ENCODE measurements around the gene SAMD1. TPM values are rescaled to one million over a fixed set of nuclear protein-coding genes. Genes with fewer than 3 reads are reported as not detected.

SAMD1 gene
- total and polyA plus RNA-seq, 2 of the 13 experiments (the other 11 are each of a cell fraction or from before 2014, with no cell fraction given), result 17.5 to 45.0 TPM

DNA sequence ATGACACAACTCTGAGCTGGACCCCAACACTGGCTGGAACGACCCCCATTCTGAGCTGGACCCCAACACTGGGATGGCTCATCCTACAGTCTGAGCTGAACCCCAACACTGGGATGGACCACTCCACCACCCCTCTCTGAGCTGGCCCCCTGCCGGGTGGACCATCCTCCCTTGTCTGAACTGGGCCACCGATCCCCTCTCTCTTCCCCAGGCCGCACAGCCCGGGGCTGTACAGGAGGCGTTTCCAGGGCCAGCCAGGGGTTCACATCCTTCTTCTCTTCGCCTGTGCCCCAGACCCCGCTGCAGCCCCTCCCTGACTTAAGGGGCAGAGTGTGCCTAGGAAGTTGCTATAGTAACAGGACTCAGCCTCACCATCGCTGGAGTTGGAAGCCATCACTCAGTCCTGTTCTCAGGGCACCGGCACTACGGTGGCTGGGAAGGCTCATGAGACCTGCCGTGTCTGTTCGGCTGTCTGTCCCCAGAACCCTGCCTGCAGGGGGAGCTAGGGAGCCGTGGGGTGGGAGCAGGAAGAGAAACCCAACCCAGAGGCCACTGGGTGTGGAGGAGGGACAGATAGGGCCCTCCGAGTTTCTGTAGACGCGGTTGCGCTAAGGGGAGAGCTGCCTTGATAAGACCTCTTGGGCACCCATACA is 23.3 kb upstream of the SAMD1 start (continued):
- TF ChIP-seq ZNF512B (CRISPR knock-in tag; IDR thresholded peaks at IDR 0.05; ENCODE audit: borderline replicate concordance) (no peak), PATZ1 (CRISPR knock-in tag; IDR thresholded peaks at IDR 0.05) (no peak), CENPBD1 (CRISPR knock-in tag; IDR thresholded peaks at IDR 0.05; ENCODE audit: borderline replicate concordance, low read depth) (no peak), HDAC1 (CRISPR knock-in tag; IDR thresholded peaks at IDR 0.05) (0 out of 2 replicates have a peak, but pooled peaks have one; percentile 21), XRCC5 (optimal IDR thresholded peaks at IDR 0.05; ENCODE audit: low read length) (peak; percentile 6), SNAPC2 (CRISPR knock-in tag; IDR thresholded peaks at IDR 0.05) (no peak), ZNF790 (CRISPR knock-in tag; IDR thresholded peaks at IDR 0.05; ENCODE audit: borderline replicate concordance) (peak; percentile 13; the same call in 1 of the 2 replicates), ADNP (CRISPR knock-in tag; IDR thresholded peaks at IDR 0.05) (peak; percentile 60; the same call in 1 of the 2 replicates), ZNF496 (CRISPR knock-in tag; IDR thresholded peaks at IDR 0.05; ENCODE audit: insufficient replicate concordance) (no peak), REL (CRISPR knock-in tag; conservative IDR thresholded peaks at IDR 0.05) (no peak), ZMYM2 (CRISPR knock-in tag; IDR thresholded peaks at IDR 0.05) (peak; percentile 75; the same call in 1 of the 2 replicates), AGO2 (optimal IDR thresholded peaks at IDR 0.05; ENCODE audit: low read depth, low read length) (peak; percentile 10)
